Stimulated activated CD8-positive, alpha-beta memory T cell treated with anti-CD3 and anti-CD28 coated beads, Interleukin-12 subunit alpha, Interleukin-12 subunit beta, amount 100 ng/mL, for 4 hours (primary cell): ENCODE results near the gene ABLIM1.
"Not testable (repeated sequence)": the region's sequence is repeated elsewhere in the genome, so short reads cannot be mapped to it uniquely, and the experiment has no call there.

ENCODE experiments used
- DNase-seq: peaks from one replicate; pipeline ENCODE4 v3.0.0-alpha.2; 2020; ENCODE audit warnings: low read depth

Gene ABLIM1

GRCh38 chr10:114658175-114658574 is at the start of gene ABLIM1:
ABLIM1 (minus strand) TSS chr10:114658275; CDS start chr10:114658200, 75 bp downstream.
- DNase-seq = no peak

- DNase-seq = no peak
Observed at GRCh38 chr10:114706458-114707055, 48.5 kb upstream of the ABLIM1 start.

DNA sequence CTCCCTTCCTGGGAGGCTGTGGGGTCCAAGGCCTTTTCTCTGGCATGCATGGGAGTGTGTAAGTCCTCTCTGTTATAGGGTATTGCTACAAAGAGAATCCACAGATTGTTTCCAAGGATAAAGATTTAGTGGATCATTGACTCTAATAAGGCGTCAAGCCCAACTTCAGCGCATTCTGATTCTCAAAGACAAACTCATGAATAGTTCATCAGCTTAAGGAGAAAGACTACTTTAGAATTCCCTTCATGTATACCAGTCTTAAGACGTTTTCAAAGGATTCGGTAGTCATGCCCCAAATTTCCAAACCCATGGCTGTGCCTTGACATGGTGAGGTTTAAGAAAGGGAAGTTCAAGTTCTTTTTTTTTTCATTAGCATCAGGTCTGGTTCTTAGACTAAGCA is 46.6 kb upstream of the ABLIM1 start:
- no peak for DNase-seq

- no peak for DNase-seq
Observed at GRCh38 chr10:114703377-114704107, 45.5 kb upstream of the ABLIM1 start.

- DNase-seq = no peak
Observed at GRCh38 chr10:114698271-114699061, 40.4 kb upstream of the ABLIM1 start.

DNA sequence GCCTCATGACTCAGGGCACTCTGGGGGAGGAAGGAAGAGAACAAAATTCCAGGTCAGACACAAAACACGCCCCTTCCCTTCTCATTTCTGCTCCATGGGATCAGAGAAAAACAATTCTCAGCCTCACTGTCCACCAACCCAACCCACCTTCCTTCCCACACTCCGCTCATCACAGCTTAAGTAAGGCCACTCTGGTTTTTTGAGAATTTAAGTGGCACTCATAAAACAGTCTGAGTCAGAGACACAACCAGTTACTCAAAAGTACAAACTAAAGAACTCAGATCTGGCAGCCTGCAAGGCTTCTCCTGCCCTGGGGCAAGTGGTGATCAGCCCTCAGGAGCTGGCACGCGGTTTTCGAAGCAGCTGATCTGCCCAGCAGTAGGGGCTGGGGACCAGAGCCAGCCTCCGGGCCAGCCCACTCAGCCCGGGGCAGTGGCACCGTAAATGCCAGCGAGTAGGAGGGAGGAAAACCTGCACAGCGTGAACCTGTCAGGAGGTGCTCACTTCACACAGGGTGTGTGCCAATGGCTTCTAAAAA is 39.1 kb upstream of the ABLIM1 start:
- DNase-seq = no peak

- DNase-seq = not testable (repeated sequence)
Observed at GRCh38 chr10:114696301-114696700, 38.2 kb upstream of the ABLIM1 start.

GRCh38 chr10:114694752-114695151 is 36.7 kb upstream of the ABLIM1 start:
- DNase-seq = no peak

- no peak for DNase-seq
Observed at GRCh38 chr10:114694062-114694461, 36.0 kb upstream of the ABLIM1 start.

DNA sequence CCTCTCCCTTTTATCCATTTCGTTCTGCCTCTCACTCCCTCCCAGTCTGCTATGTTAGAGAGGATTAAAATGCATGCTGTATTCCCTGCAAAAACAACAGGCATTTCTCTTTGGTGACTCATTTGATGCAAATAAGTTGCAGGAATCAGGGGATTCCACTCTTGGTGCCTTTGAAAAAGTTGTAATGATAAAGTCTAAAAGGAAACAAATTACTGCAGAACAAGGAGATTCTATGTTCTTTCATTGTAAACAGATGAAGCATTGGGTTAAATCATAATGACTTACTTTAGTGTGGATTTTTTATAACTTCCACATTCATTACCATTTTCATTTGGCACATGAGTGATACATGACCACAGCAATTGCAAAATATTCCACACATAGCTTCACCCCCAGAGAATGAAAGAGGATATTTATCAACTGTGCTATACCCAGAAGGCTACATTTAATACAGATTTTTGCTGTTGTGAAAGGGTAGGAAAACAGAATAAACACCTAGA is 33.4 kb upstream of the ABLIM1 start:
- no peak for DNase-seq

- DNase-seq = no peak
Observed at GRCh38 chr10:114688786-114689185, 30.7 kb upstream of the ABLIM1 start.

DNA sequence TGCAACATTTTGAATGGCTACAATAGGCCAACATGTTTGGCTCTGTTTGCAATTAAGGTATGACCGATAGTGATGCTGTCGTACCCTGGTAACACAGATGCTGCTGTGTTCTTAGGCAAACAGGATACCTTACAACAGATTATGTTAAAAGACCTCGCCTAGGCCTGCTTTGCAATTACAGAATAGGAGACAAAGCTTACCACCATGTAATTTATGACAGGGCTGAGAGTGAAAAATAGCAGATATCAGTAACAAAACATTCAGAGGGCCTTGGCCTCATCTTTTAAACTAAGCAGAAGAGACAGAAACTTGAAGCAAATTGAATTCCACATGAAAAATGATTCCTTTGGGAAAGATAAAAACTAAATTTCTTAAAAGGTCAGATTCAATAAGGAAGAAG is 29.4 kb upstream of the ABLIM1 start:
- DNase-seq = no peak

- no peak for DNase-seq
Observed at GRCh38 chr10:114686013-114686412, 27.9 kb upstream of the ABLIM1 start.

DNA sequence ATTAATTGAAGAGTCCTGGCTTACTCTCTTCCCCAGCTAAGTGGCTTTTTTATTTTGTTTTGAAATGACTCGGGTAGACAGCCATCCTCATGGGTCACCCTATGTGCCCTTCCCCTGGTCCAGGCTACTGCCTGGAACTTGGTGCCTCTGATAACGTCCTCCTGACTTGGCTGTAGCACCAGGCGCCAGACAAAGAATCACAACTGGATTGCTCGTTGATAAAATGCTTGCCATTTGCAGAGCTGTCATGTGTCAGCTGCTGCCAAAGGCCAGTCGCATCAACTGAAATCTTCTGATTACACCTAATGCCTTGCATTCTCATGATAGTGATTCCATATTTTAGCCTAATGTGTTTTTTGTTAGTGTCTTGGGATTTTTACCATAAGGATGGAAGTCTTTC is 27.4 kb upstream of the ABLIM1 start:
- DNase-seq = no peak

DNA sequence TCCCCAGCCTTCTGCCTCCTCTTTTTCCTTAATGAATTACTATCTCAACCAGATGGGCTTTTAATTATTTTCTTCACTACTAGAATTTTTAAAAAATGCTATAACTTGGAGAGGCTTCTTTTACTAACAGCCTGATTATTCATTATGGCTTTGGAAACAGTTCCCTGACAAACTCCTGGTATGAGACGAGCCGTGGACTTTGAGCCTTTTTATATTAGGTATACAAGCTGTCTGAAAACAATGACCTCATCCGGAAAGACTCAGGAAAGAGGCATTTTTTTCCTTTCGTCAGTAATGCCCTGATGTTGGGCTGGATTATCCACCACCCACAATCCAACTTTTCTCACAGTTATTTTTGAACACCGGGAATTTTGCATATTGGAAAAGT is 26.7 kb upstream of the ABLIM1 start:
- DNase-seq = no peak

GRCh38 chr10:114684084-114684821 is 26.2 kb upstream of the ABLIM1 start:
- no peak for DNase-seq

- DNase-seq = no peak
Observed at GRCh38 chr10:114683593-114683992, 25.5 kb upstream of the ABLIM1 start.

- no peak for DNase-seq
Observed at GRCh38 chr10:114683162-114683561, 25.1 kb upstream of the ABLIM1 start.

- no peak for DNase-seq
Observed at GRCh38 chr10:114682532-114682931, 24.5 kb upstream of the ABLIM1 start.

- DNase-seq = no peak
Observed at GRCh38 chr10:114682121-114682520, 24.0 kb upstream of the ABLIM1 start.

DNA sequence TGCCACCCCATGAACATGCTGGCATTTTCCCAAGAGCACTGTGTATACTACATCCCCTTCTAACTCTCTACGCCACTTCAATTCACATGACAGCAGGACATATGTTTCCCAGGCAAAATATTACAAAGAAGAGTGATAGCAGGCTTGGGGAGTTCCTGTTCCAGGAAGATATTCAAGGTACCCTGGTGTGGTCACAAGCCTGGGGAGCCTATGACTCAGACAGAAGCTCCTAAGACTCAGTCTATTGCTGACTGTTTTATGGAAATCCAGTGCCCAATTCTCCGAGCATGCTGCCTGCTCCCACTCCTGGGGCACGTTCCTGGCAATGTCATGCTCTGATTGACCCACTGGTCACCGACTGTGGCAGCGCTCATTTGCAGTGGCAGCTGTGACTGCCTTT is 23.5 kb upstream of the ABLIM1 start:
- DNase-seq = no peak

GRCh38 chr10:114680543-114681117 is 22.6 kb upstream of the ABLIM1 start:
- no peak for DNase-seq
